Measurements from ENCODE around the gene TGM4.

Gene TGM4

DNA sequence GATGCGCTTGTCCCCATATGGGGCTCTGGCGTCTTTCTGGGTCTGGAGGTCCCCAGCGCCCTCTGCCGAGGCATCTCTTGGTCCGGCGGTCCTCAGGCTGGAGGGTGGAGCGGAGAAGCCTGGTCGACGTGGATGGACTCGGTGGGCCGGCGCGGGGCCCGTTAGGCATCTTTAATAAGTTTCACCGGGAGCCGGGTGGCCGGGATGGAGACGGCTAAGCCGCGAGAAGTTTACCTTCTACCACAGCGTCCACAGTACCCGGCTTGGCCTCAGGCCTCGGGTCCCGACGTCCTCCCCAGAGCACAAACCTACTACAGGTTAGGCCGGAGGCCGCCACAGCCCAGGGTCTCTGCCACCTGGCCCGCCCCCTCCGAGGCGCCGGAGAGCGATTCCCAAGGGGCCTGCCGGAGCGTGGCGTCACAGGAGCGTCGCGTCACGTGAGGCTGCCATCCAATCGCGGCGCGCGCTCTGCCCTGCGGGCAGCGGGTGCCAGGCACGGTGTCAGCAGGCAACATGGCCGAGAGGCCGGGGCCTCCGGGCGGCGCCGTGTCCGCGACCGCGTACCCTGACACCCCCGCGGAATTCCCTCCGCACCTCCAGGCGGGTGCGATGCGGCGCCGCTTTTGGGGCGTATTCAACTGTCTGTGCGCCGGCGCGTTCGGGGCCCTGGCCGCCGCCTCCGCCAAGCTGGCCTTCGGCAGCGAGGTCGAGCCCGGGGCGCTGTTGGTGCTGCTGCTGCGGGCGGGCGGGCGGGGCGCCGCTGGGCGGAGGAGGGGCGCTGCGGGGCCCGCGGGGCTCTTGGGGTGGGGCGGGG, 12.8 kb upstream of the TGM4 start, which contains the start of gene TMEM42:
TSS of gene TMEM42 (plus strand) at position 501 of the 814 bp plus-strand sequence. CDS start at position 514, 13 bp downstream.
- no peaks in the 10 kb centered on the region for H3K36me3 ChIP-seq (ENCODE audit: low read length)
- H3F3A ChIP-seq (ENCODE audit: insufficient read depth), result no peaks in the 10 kb centered on the region
- no peaks in the 10 kb centered on the region for H3K9me3 ChIP-seq (ENCODE audit: insufficient read depth, low read length)
- H3K9ac ChIP-seq (ENCODE audit: low read length), result peak within 1 kb of the TSS; percentile 57
- peak within 1 kb of the TSS; percentile 24; the same call in 1 of the 2 replicates for H3K27ac ChIP-seq (ENCODE audit: low read depth, low read length)
- H3K27me3 ChIP-seq (ENCODE audit: low read length), result no peaks in the 10 kb centered on the region
- H3K4me2 ChIP-seq (ENCODE audit: low read depth, low read length, poor library complexity, severe bottlenecking), result peak within 1 kb of the TSS; percentile 72
- peak within 1 kb of the TSS; percentile 58 for H2AFZ ChIP-seq (ENCODE audit: low read depth, low read length, severe bottlenecking)
- no peak for TF ChIP-seq EZH2phosphoT487 (conservative IDR thresholded peaks at IDR 0.05; ENCODE audit: low read length)
- no peak for TF ChIP-seq CTCF (IDR thresholded peaks at IDR 0.05; ENCODE audit: insufficient read depth, low read length, poor library complexity, severe bottlenecking)
- H3K79me2 ChIP-seq (ENCODE audit: insufficient read depth, low read length), result no peaks in the 10 kb centered on the region
- no peaks in the 10 kb centered on the region for H4K20me1 ChIP-seq (ENCODE audit: low read depth, low read length)
- H3K9me2 ChIP-seq (replicated peaks; ENCODE audit: insufficient read depth, low read length), result no peaks in the 10 kb centered on the region
- H3K4me3 ChIP-seq (ENCODE audit: insufficient read depth, low read length, poor library complexity, severe bottlenecking), result peak within 1 kb of the TSS; percentile 57

GRCh38 chr3:44862226-44862637, 12.2 kb upstream of the TGM4 start:
- H3K4me3 ChIP-seq (ENCODE audit: insufficient read depth, low read length, poor library complexity, severe bottlenecking), result peak overlapping the region; percentile 53
- no peaks in the 10 kb centered on the region for H3F3A ChIP-seq (ENCODE audit: insufficient read depth)
- no peak overlapping the region for H2AFZ ChIP-seq (ENCODE audit: low read depth, low read length, severe bottlenecking)
- no peak overlapping the region for H3K27ac ChIP-seq (ENCODE audit: low read depth, low read length)
- no peaks in the 10 kb centered on the region for H4K20me1 ChIP-seq (ENCODE audit: low read depth, low read length)
- H3K9ac ChIP-seq (ENCODE audit: low read length), result peak overlapping the region; percentile 57
- H3K27me3 ChIP-seq (ENCODE audit: low read length), result no peaks in the 10 kb centered on the region
- no peaks in the 10 kb centered on the region for H3K79me2 ChIP-seq (ENCODE audit: insufficient read depth, low read length)
- H3K9me3 ChIP-seq (ENCODE audit: insufficient read depth, low read length), result no peaks in the 10 kb centered on the region
- TF ChIP-seq CTCF (IDR thresholded peaks at IDR 0.05; ENCODE audit: insufficient read depth, low read length, poor library complexity, severe bottlenecking) (no peak), EZH2phosphoT487 (conservative IDR thresholded peaks at IDR 0.05; ENCODE audit: low read length) (no peak)
- no peaks in the 10 kb centered on the region for H3K36me3 ChIP-seq (ENCODE audit: low read length)
- H3K4me2 ChIP-seq (ENCODE audit: low read depth, low read length, poor library complexity, severe bottlenecking), result peak overlapping the region; percentile 72
- no peaks in the 10 kb centered on the region for H3K9me2 ChIP-seq (replicated peaks; ENCODE audit: insufficient read depth, low read length)

DNA sequence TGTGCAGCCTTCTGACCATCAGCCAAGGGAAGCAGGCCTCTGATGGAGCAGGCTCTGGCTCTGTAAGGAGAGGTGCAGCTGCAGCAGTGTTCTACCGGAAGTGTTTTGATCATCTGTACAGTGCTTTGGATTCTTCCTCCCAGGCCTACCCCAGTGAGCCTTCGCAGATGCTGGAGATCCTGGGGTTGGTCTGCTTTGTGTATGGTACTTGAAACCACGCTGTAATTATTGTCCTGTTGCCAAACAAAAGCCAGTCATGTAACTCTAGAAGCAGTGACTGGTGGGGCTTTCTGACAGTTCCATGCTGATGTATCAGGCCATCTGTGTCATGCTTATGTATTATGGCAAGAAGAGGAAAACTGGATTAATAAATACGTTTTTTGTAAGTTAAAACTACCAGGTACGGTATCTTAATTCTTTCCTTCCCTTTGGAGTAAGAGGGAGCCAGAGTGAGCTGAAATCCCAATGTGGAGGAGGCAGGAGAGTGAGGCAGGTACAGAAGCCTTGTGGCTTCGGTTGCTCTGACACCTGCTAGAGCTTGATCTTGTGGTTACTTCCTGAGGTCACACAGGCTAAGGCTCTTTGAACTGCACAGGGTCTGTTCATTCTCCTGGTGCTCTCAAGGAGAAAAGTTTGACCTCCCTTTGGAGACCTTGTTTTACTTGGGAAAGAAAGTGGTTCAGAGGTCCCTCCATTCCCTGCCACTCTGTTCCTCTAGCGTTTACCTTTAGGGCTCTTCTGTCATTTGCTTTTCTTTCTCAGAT, 9.0 kb upstream of the TGM4 start:
- H3K9ac ChIP-seq (ENCODE audit: low read length), result no peak overlapping the region
- H3F3A ChIP-seq (ENCODE audit: insufficient read depth), result no peaks in the 10 kb centered on the region
- H3K27ac ChIP-seq (ENCODE audit: low read depth, low read length), result no peak overlapping the region

More for the DNA sequence above, 9.0 kb upstream of the TGM4 start:
- H3K27me3 ChIP-seq (ENCODE audit: low read length), result no peaks in the 10 kb centered on the region
- H4K20me1 ChIP-seq (ENCODE audit: low read depth, low read length), result no peaks in the 10 kb centered on the region
- H3K9me2 ChIP-seq (replicated peaks; ENCODE audit: insufficient read depth, low read length), result no peaks in the 10 kb centered on the region
- no peaks in the 10 kb centered on the region for H3K9me3 ChIP-seq (ENCODE audit: insufficient read depth, low read length)
- H3K36me3 ChIP-seq (ENCODE audit: low read length), result no peaks in the 10 kb centered on the region
- H3K79me2 ChIP-seq (ENCODE audit: insufficient read depth, low read length), result no peaks in the 10 kb centered on the region
- no peak overlapping the region for H3K4me3 ChIP-seq (ENCODE audit: insufficient read depth, low read length, poor library complexity, severe bottlenecking)
- TF ChIP-seq EZH2phosphoT487 (conservative IDR thresholded peaks at IDR 0.05; ENCODE audit: low read length) (no peak), CTCF (IDR thresholded peaks at IDR 0.05; ENCODE audit: insufficient read depth, low read length, poor library complexity, severe bottlenecking) (no peak)
- H2AFZ ChIP-seq (ENCODE audit: low read depth, low read length, severe bottlenecking), result no peak overlapping the region
- H3K4me2 ChIP-seq (ENCODE audit: low read depth, low read length, poor library complexity, severe bottlenecking), result no peak overlapping the region
